ENCODE results near the gene RNF151. TPM values are rescaled to one million over a fixed set of nuclear protein-coding genes. Genes with fewer than 3 reads are reported as not detected.

RNF151 gene
- total and polyA plus RNA-seq, 2 donors (not counting 1 experiment from before 2014, with no cell fraction given): 0.13 to 0.76 TPM

GRCh38 chr16:1944612-1945199 is 21.9 kb upstream of the RNF151 start:
- ATAC-seq (ENCODE audit: low read depth): no peak
- no peaks in the 10 kb centered on the region for H3K27me3 Mint-ChIP-seq
- Histone ChIP-seq H3K36me3 (replicated peaks in 1 of 2; ENCODE audit: control extremely low read depth in 1 of 2, control insufficient read depth in 1 of 2, extremely low read depth in 1 of 2, insufficient read depth in 2 of 2, low read length in 1 of 2) (no peaks in the 10 kb centered on the region), H2AFZ (ENCODE audit: insufficient read depth, low read depth, low read length, poor library complexity, severe bottlenecking) (no peak overlapping the region), H4K20me1 (ENCODE audit: control insufficient read depth, insufficient read depth, low read length, poor library complexity, severe bottlenecking) (no peaks in the 10 kb centered on the region), H3K4me1 (ENCODE audit: control insufficient read depth in 2 of 2, insufficient read depth in 2 of 2, low read length in 2 of 2) (peaks cover 14 to 19% of the 10 kb centered on the region in 2 donors), H3K9me3 (ENCODE audit: control extremely low read depth in 1 of 3, control insufficient read depth in 2 of 3, insufficient read depth in 1 of 3, low read length in 2 of 3) (no peaks in the 10 kb centered on the region), H3K9ac (ENCODE audit: low read length) (no peak overlapping the region), H3K27ac (ENCODE audit: low read length in 2 of 2) (no peak overlapping the region), H3K4me2 (replicated peaks; ENCODE audit: low read depth, low read length, poor library complexity, severe bottlenecking) (no peak overlapping the region), H3K27me3 (replicated peaks in 1 of 4; ENCODE audit: control extremely low read depth in 1 of 4, control insufficient read depth in 3 of 4, insufficient read depth in 4 of 4, low read length in 3 of 4) (no peaks in the 10 kb centered on the region), H3K4me3 (ENCODE audit: control extremely low read depth in 1 of 5, extremely low read depth in 1 of 5, insufficient read depth in 1 of 5, low read depth in 2 of 5, low read length in 4 of 5) (no peak overlapping the region), H3K79me2 (ENCODE audit: control insufficient read depth, insufficient read depth, low read length) (no peaks in the 10 kb centered on the region)
- ChIA-PET POLR2A (no interaction called here), CTCF (interaction anchor here (1.6 kb wide), 1 partner anchor 16 kb away, joined by 7 read pairs; no protein-coding TSS in a partner anchor)
- intact Hi-C loops (cut with micrococcal nuclease): loop anchor here (10.0 kb wide), 1 partner anchor 50 kb away; no protein-coding TSS in a partner anchor
- H3K27ac Mint-ChIP-seq: no peak overlapping the region
- peak overlapping the region; percentile 45 for H3K4me3 Mint-ChIP-seq
- no peaks in the 10 kb centered on the region for H3K9me3 Mint-ChIP-seq (ENCODE audit: insufficient read depth)
- H3K4me1 Mint-ChIP-seq: peaks cover 21% of the 10 kb centered on the region
- TF ChIP-seq EZH2 (IDR thresholded peaks at IDR 0.05; ENCODE audit: borderline replicate concordance, insufficient read depth, low read depth, low read length, poor library complexity, severe bottlenecking): no peak
- TF ChIP-seq CTCF (IDR thresholded peaks at IDR 0.05): no peak
- 87% methylated on average over 12 of the region's 21 CpGs for WGBS (ENCODE audit: insufficient coverage)
- DNase-seq: no peak

Measured in B cell (primary cell).